ENCODE results near the gene PPP2R2D.

- TF ChIP-seq CTCF (IDR thresholded peaks at IDR 0.05): no peak
- no peak for TF ChIP-seq POLR2A (IDR thresholded peaks at IDR 0.05)
- no peak for TF ChIP-seq POLR2AphosphoS5 (IDR thresholded peaks at IDR 0.05)
These were observed 70.1 kb downstream of the PPP2R2D start for GRCh38 chr10:131970946-131971345.

All from transverse colon (tissue), 4 donors.